Esophagus muscularis mucosa (tissue), 3 donors: Measurements from ENCODE around the gene NCOA1.

Experiments
- POLR2AphosphoS5 ChIP-seq, 2 donors: sonication (generic); formaldehyde crosslinking; IDR thresholded peaks; one replicate each; pipeline ENCODE4 v1.6.1; 2017; ENCODE audit warnings: antibody characterized with exemption in 2 of 2
- TF ChIP-seq, protein P1 (sequence below), 3 experiments: fragments of 200-600 bp in 2 of 3; fragments of 450-650 bp in 1 of 3; sonication (generic) in 2 of 3; IDR thresholded peaks; one replicate each; pipeline ENCODE4 v1.5.1; 2017 to 2019; ENCODE audit warnings: antibody characterized with exemption in 3 of 3, mild to moderate bottlenecking in 2 of 3, moderate library complexity in 1 of 3

DNA sequence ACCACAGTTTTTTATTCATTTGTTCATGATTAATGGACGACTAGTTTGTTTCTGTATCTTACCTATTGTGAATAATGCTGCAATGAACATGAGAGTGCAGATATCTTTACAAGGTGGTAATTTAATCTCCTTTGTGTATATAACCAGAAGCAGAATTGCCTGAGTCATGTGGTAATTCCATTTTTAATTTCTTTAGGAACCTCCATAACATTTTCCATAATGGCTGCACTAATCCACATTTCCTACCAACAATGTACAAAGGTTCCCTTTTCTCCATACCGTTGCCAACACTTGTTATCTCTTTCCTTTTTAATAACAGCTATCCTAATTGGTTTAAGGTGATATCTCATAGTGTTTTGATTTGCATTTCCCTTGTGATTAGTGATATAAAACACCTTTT is 36.5 kb downstream of the NCOA1 start:
- TF ChIP-seq, protein P1, sequence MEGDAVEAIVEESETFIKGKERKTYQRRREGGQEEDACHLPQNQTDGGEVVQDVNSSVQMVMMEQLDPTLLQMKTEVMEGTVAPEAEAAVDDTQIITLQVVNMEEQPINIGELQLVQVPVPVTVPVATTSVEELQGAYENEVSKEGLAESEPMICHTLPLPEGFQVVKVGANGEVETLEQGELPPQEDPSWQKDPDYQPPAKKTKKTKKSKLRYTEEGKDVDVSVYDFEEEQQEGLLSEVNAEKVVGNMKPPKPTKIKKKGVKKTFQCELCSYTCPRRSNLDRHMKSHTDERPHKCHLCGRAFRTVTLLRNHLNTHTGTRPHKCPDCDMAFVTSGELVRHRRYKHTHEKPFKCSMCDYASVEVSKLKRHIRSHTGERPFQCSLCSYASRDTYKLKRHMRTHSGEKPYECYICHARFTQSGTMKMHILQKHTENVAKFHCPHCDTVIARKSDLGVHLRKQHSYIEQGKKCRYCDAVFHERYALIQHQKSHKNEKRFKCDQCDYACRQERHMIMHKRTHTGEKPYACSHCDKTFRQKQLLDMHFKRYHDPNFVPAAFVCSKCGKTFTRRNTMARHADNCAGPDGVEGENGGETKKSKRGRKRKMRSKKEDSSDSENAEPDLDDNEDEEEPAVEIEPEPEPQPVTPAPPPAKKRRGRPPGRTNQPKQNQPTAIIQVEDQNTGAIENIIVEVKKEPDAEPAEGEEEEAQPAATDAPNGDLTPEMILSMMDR (IDR thresholded peaks at IDR 0.05), result no peak
- no peak for TF ChIP-seq POLR2AphosphoS5 (IDR thresholded peaks at IDR 0.05)
